Heart left ventricle (tissue), 16 donors: ENCODE data around the gene ACTL6B. TPM values are rescaled to one million over a fixed set of nuclear protein-coding genes. Genes with fewer than 3 reads are reported as not detected.

Source experiments
- ATAC-seq, 4 donors: fragments of 200-7000 bp; cut with Tn5 transposase; one replicate each; pipeline ENCODE4 v1.9.1; 2020 to 2022; ENCODE audit warnings: moderate library complexity in 4 of 4, mild to moderate bottlenecking in 3 of 4, moderate number of reproducible peaks in 1 of 4
- DNase-seq, 5 donors: peaks; one replicate each; pipeline ENCODE4 v3.0.0-alpha.2; 2020
- H3K27ac ChIP-seq, 12 donors: fragments of 200-600 bp; sonication (generic) in 4 of 12; one replicate each; pipeline versions ENCODE4 v1.5.0 to v1.8.0; 2016 to 2022; ENCODE audit warnings: mild to moderate bottlenecking in 2 of 12
- H3K27me3 ChIP-seq, 9 donors: fragments of 200-600 bp; sonication (generic) in 2 of 9; one replicate each; pipeline versions ENCODE4 v1.5.1 to v1.8.0; 2016 to 2022; ENCODE audit warnings: mild to moderate bottlenecking in 3 of 9
- H3K36me3 ChIP-seq, 9 donors: fragments of 200-600 bp; sonication (generic) in 2 of 9; one replicate each; pipeline versions ENCODE4 v1.5.0 to v1.8.0; 2018 to 2022; ENCODE audit warnings: mild to moderate bottlenecking in 2 of 9
- H3K4me1 ChIP-seq, 12 donors: fragments of 200-600 bp; sonication (generic) in 4 of 12; one replicate each; pipeline versions ENCODE4 v1.5.0 to v1.8.0; 2016 to 2022; ENCODE audit warnings: mild to moderate bottlenecking in 3 of 12
- H3K4me3 ChIP-seq, 12 donors: fragments of 200-600 bp; sonication (generic) in 4 of 12; one replicate each; pipeline versions ENCODE4 v1.5.0 to v1.8.0; 2017 to 2022; ENCODE audit warnings: mild to moderate bottlenecking in 9 of 12, moderate library complexity in 4 of 12
- H3K9me3 ChIP-seq, 12 donors: fragments of 200-600 bp; sonication (generic) in 4 of 12; one replicate each; pipeline versions ENCODE4 v1.5.0 to v1.8.0; 2016 to 2022; ENCODE audit warnings: mild to moderate bottlenecking in 1 of 12
- POLR2A ChIP-seq, 2 donors: fragments of 450-650 bp; IDR thresholded peaks; one replicate each; pipeline ENCODE4 v1.6.1; 2017; ENCODE audit warnings: antibody characterized with exemption in 2 of 2, mild to moderate bottlenecking in 2 of 2, moderate library complexity in 2 of 2
- WGBS, 4 donors: extraction: QIAGEN DNeasy Blood & Tissue Kit in 2 of 4; methylation state at CpG; one replicate each; pipeline versions ENCODE4 v1.1.5 to v1.1.7; 2013 to 2018; 5-methylcytosine and 5-hydroxymethylcytosine counted together
- intact Hi-C, 10 donors: fragments of 100-400 bp; cut with DNase I; formaldehyde crosslinking; loops; one replicate each; pipeline versions ENCODE4 v1.11.1 to v1.14.2; 2022
- polyA plus RNA-seq, 2 donors: library from polyadenylated mRNA; stranded (reverse); fragments of 200-250 nt; gene quantifications; one replicate each; pipeline ENCODE4 v1.2.3, GENCODE V29; 2013
- total RNA-seq, 9 donors: library from RNA; depleted of rRNA in 2 of 9; stranded (reverse); fragments of >200 nt in 2 of 9; fragmentation: NEBNext Ultra II Directional in 3 of 9; extraction: Animal tissue kit (Norgen Biotek cat#: 25700) in 3 of 9; gene quantifications; one replicate each; pipeline versions ENCODE4 v1.1.0 to v1.2.4, GENCODE V29; 2016 to 2023
- TF ChIP-seq, protein P1 (sequence below), 12 donors: fragments of 200-600 bp; sonication (generic) in 4 of 12; IDR thresholded peaks; one replicate each; pipeline versions ENCODE4 v1.5.0 to v1.8.0; 2018 to 2022; ENCODE audit warnings: antibody characterized with exemption in 12 of 12, mild to moderate bottlenecking in 5 of 12
- donor health status: ischemic (EF 13 %, LVEDD 7.1; RV severe dilation, severe dysfunction).
- donor health status: healthy with polysubstance abuse.
- donor health status: DM: no; HTN: yes; CAD: no.
- donor health status: DM: no; HTN: no; CAD: no.
- donor health status: ischemic (EF 25% LVEDD 6.9; RV normal size, moderate dysfunction).
- donor health status: ischemic (EF 25% LVEDD 5.7; RV mildly dilated, moderate dysfunction).
- donor health status: healthy.
- donor health status: DM: yes; HTN: yes; CAD: no.
- donor health status: ischemic (EF 35%, LVEDD 5.7; RV mildly dilated, moderate dysfunction).
- donor health status: nonischemic (EF 11% LVEDD 7.7; RV severe dilation, severe dysfunction).
- donor health status: DM: yes; HTN: yes; CAD: no.
- donor health status: PGD.
- donor health status: ischemic (EF 29% LVEDD 5.4; RV normal size, mild dysfunction).
- donor health status: nonischemic (EF 23%, LVEDD 6.1; RV moderate dilation, normal function).

ACTL6B gene
- total and polyA plus RNA-seq, 11 donors: not detected

DNA sequence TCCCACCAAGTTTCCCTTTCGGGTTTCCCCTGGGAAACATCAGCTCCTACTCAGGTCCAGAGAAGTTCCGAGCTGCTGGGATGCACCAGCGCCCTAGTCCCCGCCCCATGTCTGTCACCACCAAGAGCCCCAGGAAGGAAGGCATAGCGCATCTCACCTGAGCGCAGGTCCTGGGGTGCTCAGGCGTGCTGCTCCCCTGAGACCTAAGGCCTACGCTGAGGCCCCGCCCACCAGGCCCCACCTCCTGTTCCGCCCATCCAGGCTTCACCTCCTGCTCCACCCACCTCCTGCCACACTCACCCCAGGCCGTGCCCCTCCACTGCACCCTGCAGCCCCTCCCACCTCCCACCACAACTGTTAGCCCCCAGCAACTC is 13.7 kb downstream of the ACTL6B start:
- Histone ChIP-seq H3K9me3 (no peaks in the 10 kb centered on the region), H3K4me3 (no peak overlapping the region), H3K4me1 (no peaks in the 10 kb centered on the region), H3K27me3 (peaks cover 0 to 49% (median 14%) of the 10 kb centered on the region in 9 donors), H3K36me3 (no peaks in the 10 kb centered on the region), H3K27ac (no peak overlapping the region)
- TF ChIP-seq, protein P1, sequence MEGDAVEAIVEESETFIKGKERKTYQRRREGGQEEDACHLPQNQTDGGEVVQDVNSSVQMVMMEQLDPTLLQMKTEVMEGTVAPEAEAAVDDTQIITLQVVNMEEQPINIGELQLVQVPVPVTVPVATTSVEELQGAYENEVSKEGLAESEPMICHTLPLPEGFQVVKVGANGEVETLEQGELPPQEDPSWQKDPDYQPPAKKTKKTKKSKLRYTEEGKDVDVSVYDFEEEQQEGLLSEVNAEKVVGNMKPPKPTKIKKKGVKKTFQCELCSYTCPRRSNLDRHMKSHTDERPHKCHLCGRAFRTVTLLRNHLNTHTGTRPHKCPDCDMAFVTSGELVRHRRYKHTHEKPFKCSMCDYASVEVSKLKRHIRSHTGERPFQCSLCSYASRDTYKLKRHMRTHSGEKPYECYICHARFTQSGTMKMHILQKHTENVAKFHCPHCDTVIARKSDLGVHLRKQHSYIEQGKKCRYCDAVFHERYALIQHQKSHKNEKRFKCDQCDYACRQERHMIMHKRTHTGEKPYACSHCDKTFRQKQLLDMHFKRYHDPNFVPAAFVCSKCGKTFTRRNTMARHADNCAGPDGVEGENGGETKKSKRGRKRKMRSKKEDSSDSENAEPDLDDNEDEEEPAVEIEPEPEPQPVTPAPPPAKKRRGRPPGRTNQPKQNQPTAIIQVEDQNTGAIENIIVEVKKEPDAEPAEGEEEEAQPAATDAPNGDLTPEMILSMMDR (IDR thresholded peaks at IDR 0.05): no peak
- ATAC-seq (no peak), DNase-seq (no peak)
- 47 to 57% (median 51%) methylated on average over 10 to 11 of the region's 11 CpGs for WGBS, 4 donors
- intact Hi-C loops: loop anchor here in 1 of 10 donors (5.0 kb wide), 1 partner anchor 410 kb away; no protein-coding TSS in a partner anchor

DNA sequence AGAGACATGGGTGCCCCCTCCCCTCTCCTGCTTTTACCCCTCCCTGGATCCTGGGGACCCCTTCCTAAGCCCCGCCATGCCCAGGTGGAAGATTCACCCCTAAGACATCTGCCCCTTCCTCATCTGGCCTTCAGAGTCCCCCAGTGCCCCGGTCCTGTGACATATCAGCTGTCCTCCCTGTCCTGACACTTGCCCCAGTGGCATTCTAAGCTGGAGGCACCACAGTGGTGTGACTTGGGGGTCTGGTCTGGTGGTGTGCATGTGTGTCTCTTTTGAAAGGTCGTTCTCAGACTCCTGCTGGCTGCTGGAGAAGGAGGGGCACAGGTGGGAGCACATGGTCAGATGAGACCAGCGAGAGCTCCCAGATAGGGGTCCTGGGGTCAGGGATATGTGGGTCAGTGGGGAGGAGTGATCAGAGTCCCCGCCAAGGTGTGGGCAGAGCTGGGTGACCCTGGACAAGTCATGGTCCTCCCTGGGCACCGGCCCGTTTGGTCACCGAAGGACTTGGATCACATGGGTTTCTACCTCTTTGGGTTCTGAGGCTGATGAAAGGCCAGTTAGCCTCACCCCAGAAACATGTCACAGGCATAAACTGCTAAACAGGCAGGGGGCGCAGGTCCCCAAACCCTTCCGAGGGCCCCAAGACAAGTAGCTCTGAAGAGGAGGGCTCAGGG is 14.3 kb downstream of the ACTL6B start:
- Histone ChIP-seq H3K9me3 (no peaks in the 10 kb centered on the region), H3K4me1 (no peaks in the 10 kb centered on the region), H3K4me3 (no peak overlapping the region), H3K36me3 (no peaks in the 10 kb centered on the region), H3K27me3 (peaks cover 0 to 49% (median 9%) of the 10 kb centered on the region in 9 donors), H3K27ac (no peak overlapping the region)
- intact Hi-C loops: loop anchor here in 1 of 10 donors (5.0 kb wide), 1 partner anchor 410 kb away; no protein-coding TSS in a partner anchor
- DNase-seq: no peak
- ATAC-seq: no peak
- no peak for TF ChIP-seq POLR2A (IDR thresholded peaks at IDR 0.05)
- TF ChIP-seq, protein P1 (IDR thresholded peaks at IDR 0.05): no peak
- 76 to 80% (median 77%) methylated on average over 10 of the region's 10 CpGs for WGBS, 4 donors

DNA sequence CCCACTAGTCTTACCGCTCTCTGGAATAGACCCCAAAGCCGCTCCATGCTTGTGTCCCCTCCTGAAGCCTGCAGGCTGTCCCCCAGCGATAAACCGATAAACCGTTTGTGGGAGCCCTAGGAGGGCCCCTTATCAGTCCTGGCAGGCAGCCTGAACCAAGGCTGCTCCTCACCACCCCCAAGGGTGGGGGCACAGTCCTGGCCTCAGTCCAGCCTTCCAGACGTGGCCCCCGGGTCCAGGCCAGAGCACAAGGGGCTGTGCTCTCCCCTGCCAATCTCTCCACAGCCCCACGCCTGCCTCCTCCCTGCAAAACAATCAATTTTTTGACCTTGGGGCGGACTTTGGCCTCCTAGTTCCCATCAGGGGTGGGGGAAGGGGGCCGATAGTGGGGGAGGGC is 14.8 kb downstream of the ACTL6B start, which contains the start of gene TFR2:
TFR2 (minus strand) TSS at position 90 of the 397 bp plus-strand sequence; CDS start at position 47, 43 bp downstream.
- WGBS, 4 donors: 44 to 50% (median 46%) methylated on average over 10 of the region's 10 CpGs

GRCh38 chr7:100640517-100641440 is 15.5 kb downstream of the ACTL6B start:
- H3K27me3 ChIP-seq: peaks cover 0 to 36% (median 5%) of the 10 kb centered on the region in 9 donors

More for the DNA sequence above, 14.8 kb downstream of the ACTL6B start, which contains the start of gene TFR2:
- DNase-seq (no peak), ATAC-seq (no peak)
- no peaks in the 10 kb centered on the region for H3K36me3 ChIP-seq
- intact Hi-C loops: loop anchor here in 1 of 10 donors (5.0 kb wide), 1 partner anchor 411 kb away; no protein-coding TSS in a partner anchor
- TF ChIP-seq POLR2A (IDR thresholded peaks at IDR 0.05): no peak
- peaks cover 0 to 43% (median 7%) of the 10 kb centered on the region in 9 donors for H3K27me3 ChIP-seq
- no peaks in the 10 kb centered on the region for H3K9me3 ChIP-seq
- H3K4me1 ChIP-seq: no peaks in the 10 kb centered on the region
- no peak within 1 kb of the TSS for H3K4me3 ChIP-seq
- H3K27ac ChIP-seq: no peak within 1 kb of the TSS

More at GRCh38 chr7:100640517-100641440, 15.5 kb downstream of the ACTL6B start:
- no peaks in the 10 kb centered on the region for H3K4me1 ChIP-seq
- DNase-seq: no peak
- H3K27ac ChIP-seq: no peak overlapping the region
- no peak overlapping the region for H3K4me3 ChIP-seq
- H3K9me3 ChIP-seq: no peaks in the 10 kb centered on the region
- no peak for TF ChIP-seq POLR2A (IDR thresholded peaks at IDR 0.05)
- TF ChIP-seq, protein P1 (IDR thresholded peaks at IDR 0.05): no peak
- no peaks in the 10 kb centered on the region for H3K36me3 ChIP-seq
- peak in 1 of 4 donors; percentile 21 for ATAC-seq
- intact Hi-C loops: loop anchor here in 1 of 10 donors (5.0 kb wide), 1 partner anchor 412 kb away; no protein-coding TSS in a partner anchor
- 69 to 70% (median 70%) methylated on average over 18 to 24 of the region's 24 CpGs for WGBS, 4 donors
